Measurements from ENCODE around the gene VLDLR.
"Not testable (repeated sequence)": the region's sequence is repeated elsewhere in the genome, so short reads cannot be mapped to it uniquely, and the experiment has no call there.

The VLDLR gene

GRCh38 chr9:2664174-2665065, 42.8 kb downstream of the VLDLR start:
- no peak for DNase-seq

- DNase-seq, result no peak
These were observed 45.0 kb downstream of the VLDLR start for GRCh38 chr9:2666569-2666968.

- DNase-seq, result no peak
These were observed 51.6 kb downstream of the VLDLR start for GRCh38 chr9:2673161-2673560.

- DNase-seq, result no peak
These were observed 52.7 kb downstream of the VLDLR start for GRCh38 chr9:2674141-2674824.

- no peak for DNase-seq
These were observed 54.2 kb downstream of the VLDLR start for GRCh38 chr9:2675834-2676233.

GRCh38 chr9:2676466-2676865, 54.9 kb downstream of the VLDLR start:
- no peak for DNase-seq

- no peak for DNase-seq
These were observed 56.6 kb downstream of the VLDLR start for GRCh38 chr9:2677915-2678889.

GRCh38 chr9:2679011-2679410, 57.4 kb downstream of the VLDLR start:
- no peak for DNase-seq

GRCh38 chr9:2681981-2682380, 60.4 kb downstream of the VLDLR start:
- no peak for DNase-seq

GRCh38 chr9:2686911-2687310, 65.3 kb downstream of the VLDLR start:
- DNase-seq, result no peak

- no peak for DNase-seq
These were observed 67.0 kb downstream of the VLDLR start for GRCh38 chr9:2688636-2689035.

- no peak for DNase-seq
These were observed 69.6 kb downstream of the VLDLR start for GRCh38 chr9:2691212-2691611.

GRCh38 chr9:2691626-2692025, 70.0 kb downstream of the VLDLR start:
- DNase-seq, result no peak

- DNase-seq, result no peak
These were observed 71.5 kb downstream of the VLDLR start for GRCh38 chr9:2693056-2693455.

- DNase-seq, result no peak
These were observed 75.9 kb downstream of the VLDLR start for GRCh38 chr9:2697492-2697891.

GRCh38 chr9:2700398-2700797, 78.8 kb downstream of the VLDLR start:
- DNase-seq, result no peak

GRCh38 chr9:2700909-2701550, 79.4 kb downstream of the VLDLR start:
- DNase-seq, result no peak

- no peak for DNase-seq
These were observed 82.9 kb downstream of the VLDLR start for GRCh38 chr9:2704504-2704903.

- DNase-seq, result not testable (repeated sequence)
These were observed 85.7 kb downstream of the VLDLR start for GRCh38 chr9:2707256-2707655.
